Neural crest cell (in vitro differentiated cells): ENCODE results near the gene FNBP1L. TPM values are rescaled to one million over a fixed set of nuclear protein-coding genes. Genes with fewer than 3 reads are reported as not detected.

Experiments
- DNase-seq: peaks from one replicate; pipeline ENCODE4 v3.0.0; 2021; ENCODE audit warnings: low read depth, mixed read lengths, low spot score
- H3K27ac Mint-ChIP-seq: one replicate; pipeline ENCODE4 v1.8.0; 2021; ENCODE audit warnings: mild to moderate bottlenecking, mixed read lengths; ENCODE audit not compliant: unreplicated experiment
- H3K27me3 Mint-ChIP-seq: 2 replicates; pipeline ENCODE4 v1.8.0; 2021; ENCODE audit warnings: low read depth, mild to moderate bottlenecking, mixed read lengths
- H3K36me3 Mint-ChIP-seq: 2 replicates; pipeline ENCODE4 v1.8.0; 2021; ENCODE audit warnings: low read depth, mild to moderate bottlenecking, mixed read lengths
- H3K4me1 Mint-ChIP-seq: 2 replicates; pipeline ENCODE4 v1.8.0; 2021; ENCODE audit warnings: mixed read lengths
- H3K4me3 Mint-ChIP-seq: one replicate; pipeline ENCODE4 v1.8.0; 2021; ENCODE audit warnings: mild to moderate bottlenecking, mixed read lengths
- H3K9me3 Mint-ChIP-seq: 2 replicates; pipeline ENCODE4 v1.8.0; 2021; ENCODE audit warnings: mixed read lengths
- total RNA-seq: library from RNA; stranded (reverse); gene quantifications from 2 replicates; pipeline ENCODE4 v1.2.1, GENCODE V29; 2021
- TF ChIP-seq, protein P1 (sequence below): fragments of 200-600 bp; sonication (generic); conservative IDR thresholded peaks from 2 replicates; pipeline ENCODE4 v1.5.0; 2021; ENCODE audit warnings: antibody characterized with exemption, mild to moderate bottlenecking

Gene FNBP1L
- total RNA-seq, 1 donor from 2014 or later: 60.9 TPM

DNA sequence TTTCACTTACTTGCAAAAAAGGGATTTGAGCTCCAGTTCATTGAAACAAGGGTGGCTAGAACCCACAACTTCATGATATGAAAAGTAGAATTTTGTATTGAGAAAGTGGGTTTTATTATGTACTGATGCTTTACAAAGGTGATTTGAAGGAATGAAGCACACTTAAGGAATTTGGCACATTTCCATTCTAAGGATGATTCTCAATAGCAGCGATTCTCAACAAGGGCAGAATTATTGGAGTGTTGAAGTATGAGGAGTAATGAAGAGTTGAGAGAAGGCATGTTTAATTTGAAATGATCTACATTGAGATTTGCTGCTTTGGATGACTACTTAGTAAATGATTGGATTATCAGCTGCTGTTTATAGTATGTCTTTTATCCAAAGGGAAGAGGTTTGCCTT lies 54.7 kb downstream of the FNBP1L start:
- Mint-ChIP-seq H3K27me3 (no peaks in the 10 kb centered on the region), H3K36me3 (peaks cover 22% of the 10 kb centered on the region), H3K9me3 (peaks cover 5% of the 10 kb centered on the region), H3K4me1 (peaks cover 11% of the 10 kb centered on the region), H3K4me3 (no peak overlapping the region), H3K27ac (no peak overlapping the region)
- DNase-seq: no peak
- TF ChIP-seq, protein P1, sequence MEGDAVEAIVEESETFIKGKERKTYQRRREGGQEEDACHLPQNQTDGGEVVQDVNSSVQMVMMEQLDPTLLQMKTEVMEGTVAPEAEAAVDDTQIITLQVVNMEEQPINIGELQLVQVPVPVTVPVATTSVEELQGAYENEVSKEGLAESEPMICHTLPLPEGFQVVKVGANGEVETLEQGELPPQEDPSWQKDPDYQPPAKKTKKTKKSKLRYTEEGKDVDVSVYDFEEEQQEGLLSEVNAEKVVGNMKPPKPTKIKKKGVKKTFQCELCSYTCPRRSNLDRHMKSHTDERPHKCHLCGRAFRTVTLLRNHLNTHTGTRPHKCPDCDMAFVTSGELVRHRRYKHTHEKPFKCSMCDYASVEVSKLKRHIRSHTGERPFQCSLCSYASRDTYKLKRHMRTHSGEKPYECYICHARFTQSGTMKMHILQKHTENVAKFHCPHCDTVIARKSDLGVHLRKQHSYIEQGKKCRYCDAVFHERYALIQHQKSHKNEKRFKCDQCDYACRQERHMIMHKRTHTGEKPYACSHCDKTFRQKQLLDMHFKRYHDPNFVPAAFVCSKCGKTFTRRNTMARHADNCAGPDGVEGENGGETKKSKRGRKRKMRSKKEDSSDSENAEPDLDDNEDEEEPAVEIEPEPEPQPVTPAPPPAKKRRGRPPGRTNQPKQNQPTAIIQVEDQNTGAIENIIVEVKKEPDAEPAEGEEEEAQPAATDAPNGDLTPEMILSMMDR: no peak

DNA sequence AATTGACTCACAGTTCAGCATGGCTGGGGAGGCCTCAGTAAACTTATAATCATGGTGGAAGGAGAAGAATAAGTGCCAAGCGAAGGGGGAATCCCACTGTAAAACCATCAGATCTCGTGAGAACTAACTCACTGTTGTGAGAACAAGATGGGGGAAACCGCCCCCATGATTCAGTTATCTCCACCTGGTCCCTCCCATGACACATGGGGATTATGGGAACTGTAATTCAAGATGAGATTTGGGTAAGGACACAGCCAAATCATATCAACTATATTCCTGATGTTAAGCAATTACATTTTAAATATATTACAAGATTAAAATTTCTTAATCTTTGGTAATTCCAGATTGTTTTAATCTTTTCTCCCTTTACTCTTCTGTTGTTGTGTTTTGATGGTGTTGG lies 55.2 kb downstream of the FNBP1L start:
- DNase-seq: no peak
- peaks cover 11% of the 10 kb centered on the region for H3K4me1 Mint-ChIP-seq
- H3K27ac Mint-ChIP-seq: no peak overlapping the region
- H3K4me3 Mint-ChIP-seq: no peak overlapping the region
- peaks cover 5% of the 10 kb centered on the region for H3K9me3 Mint-ChIP-seq
- TF ChIP-seq, protein P1: no peak
- H3K36me3 Mint-ChIP-seq: peaks cover 23% of the 10 kb centered on the region
- no peaks in the 10 kb centered on the region for H3K27me3 Mint-ChIP-seq

DNA sequence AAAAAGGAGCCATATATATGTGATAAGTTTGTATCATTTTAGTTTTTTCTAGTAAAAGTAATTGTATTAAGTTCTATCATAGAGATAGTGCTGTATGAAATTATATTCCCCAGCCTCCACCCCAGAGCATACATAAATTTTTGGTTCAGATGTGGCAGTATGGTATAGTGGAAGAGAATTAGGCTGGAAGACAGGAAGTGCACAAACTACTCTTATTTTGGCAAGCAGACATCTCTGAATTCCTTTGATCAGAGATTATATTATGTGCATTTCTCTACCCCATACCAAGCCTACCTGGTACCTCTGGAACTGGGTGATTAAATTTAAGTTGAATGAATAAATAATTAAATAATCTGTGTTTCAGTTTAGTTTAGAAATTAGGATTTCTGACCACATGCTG lies 55.9 kb downstream of the FNBP1L start:
- DNase-seq: no peak
- Mint-ChIP-seq H3K27me3 (no peaks in the 10 kb centered on the region), H3K4me1 (peaks cover 11% of the 10 kb centered on the region), H3K9me3 (peaks cover 6% of the 10 kb centered on the region), H3K4me3 (no peak overlapping the region), H3K27ac (no peak overlapping the region), H3K36me3 (peaks cover 29% of the 10 kb centered on the region)
- TF ChIP-seq, protein P1: no peak

DNA sequence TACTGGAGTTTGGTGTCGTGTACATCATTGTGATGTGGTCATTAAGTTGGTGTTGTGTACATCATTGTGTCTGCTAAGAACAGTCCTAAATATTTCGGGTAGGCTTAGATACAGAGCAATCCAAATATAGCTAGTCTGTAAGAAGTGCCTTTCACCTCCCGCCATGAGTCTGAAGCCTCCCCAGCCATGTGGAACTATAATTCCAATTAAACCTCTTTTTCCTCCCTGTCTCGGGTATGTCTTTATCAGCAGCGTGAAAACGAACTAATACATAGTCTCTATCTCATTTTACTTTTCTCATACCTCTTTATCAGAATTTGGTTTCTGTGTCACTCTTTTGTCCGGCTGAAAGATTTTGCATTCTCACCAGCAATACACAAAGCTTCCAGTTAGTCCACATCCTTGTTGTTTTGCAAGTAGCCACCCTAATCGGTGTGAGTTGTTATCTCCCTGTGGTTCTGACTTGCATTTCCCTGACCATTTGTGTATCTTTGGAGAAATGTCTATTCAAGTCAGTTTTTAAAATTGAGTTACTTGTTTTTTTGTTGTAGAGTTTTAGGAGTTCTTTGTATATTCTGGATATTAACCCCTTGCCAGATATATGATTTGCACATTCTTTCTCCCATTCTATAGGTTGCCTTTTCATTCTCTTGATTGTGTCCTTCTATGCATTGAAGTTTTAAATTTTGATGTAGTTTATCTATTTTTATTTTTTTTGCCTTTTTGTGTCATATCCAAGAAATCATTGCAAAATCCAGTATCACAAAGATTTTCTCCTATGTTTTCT lies 56.5 kb downstream of the FNBP1L start:
- Mint-ChIP-seq H3K4me1 (peaks cover 11% of the 10 kb centered on the region), H3K36me3 (peaks cover 35% of the 10 kb centered on the region), H3K4me3 (no peak overlapping the region), H3K9me3 (peaks cover 12% of the 10 kb centered on the region), H3K27me3 (no peaks in the 10 kb centered on the region), H3K27ac (no peak overlapping the region)
- TF ChIP-seq, protein P1: no peak
- DNase-seq: no peak

DNA sequence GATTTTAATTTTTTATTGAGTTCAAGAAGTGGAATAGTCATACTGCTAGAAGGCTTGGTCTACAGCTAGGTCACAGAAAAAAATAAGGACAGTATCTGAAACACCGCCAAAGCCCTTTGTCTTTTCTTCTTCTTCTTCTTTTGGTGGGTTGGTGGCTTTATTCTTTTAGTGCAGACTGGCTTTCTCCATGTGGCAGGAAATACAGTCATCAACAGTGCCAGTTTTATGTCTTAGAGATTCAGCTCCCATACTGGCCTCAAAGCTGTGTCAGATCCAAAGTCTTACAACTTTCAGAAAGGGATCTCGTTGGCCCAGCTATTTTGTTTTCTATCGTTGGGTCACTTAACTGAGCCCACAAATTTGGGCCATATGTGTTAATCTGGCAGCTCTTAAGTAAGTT lies 58.2 kb downstream of the FNBP1L start:
- no peak for DNase-seq
- Mint-ChIP-seq H3K27me3 (no peaks in the 10 kb centered on the region), H3K9me3 (peaks cover 12% of the 10 kb centered on the region), H3K27ac (no peak overlapping the region), H3K4me1 (peaks cover 11% of the 10 kb centered on the region), H3K36me3 (peaks cover 41% of the 10 kb centered on the region), H3K4me3 (no peak overlapping the region)
- TF ChIP-seq, protein P1: no peak
